DMS79 treated with DMSO at 0.1 percent for 48 hours (cell line): ENCODE measurements around the gene BAZ1B.
"Not testable (repeated sequence)": the region's sequence is repeated elsewhere in the genome, so short reads cannot be mapped to it uniquely, and the experiment has no call there.

Source experiments
- DNase-seq: peaks from one replicate; lab custom pipeline; 2025; lab: John Stamatoyannopoulos, UW

BAZ1B gene

DNA sequence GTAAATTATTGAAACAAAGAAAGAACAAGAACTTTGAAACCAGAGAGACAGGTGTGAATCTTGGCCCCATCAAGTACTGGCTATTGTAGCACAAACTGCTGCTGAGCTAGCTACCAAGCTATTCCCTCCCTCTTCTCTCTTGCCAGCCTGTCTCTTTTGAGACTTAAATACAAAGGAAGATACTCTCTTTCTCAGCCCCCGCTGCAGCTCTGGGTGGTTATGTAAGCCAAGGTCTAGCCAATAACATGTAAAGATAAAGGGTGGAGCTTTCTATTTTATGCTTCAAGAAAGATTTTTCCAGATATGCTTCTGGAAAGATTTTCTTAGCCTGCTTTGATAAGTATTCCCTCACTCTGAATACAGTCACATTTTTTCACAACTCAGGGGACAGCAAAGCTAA, 17.2 kb downstream of the BAZ1B start:
- no peak for DNase-seq

GRCh38 chr7:73504017-73504416, 18.1 kb downstream of the BAZ1B start:
- no peak for DNase-seq

- no peak for DNase-seq
Observed at GRCh38 chr7:73503229-73503628, 18.9 kb downstream of the BAZ1B start.

DNA sequence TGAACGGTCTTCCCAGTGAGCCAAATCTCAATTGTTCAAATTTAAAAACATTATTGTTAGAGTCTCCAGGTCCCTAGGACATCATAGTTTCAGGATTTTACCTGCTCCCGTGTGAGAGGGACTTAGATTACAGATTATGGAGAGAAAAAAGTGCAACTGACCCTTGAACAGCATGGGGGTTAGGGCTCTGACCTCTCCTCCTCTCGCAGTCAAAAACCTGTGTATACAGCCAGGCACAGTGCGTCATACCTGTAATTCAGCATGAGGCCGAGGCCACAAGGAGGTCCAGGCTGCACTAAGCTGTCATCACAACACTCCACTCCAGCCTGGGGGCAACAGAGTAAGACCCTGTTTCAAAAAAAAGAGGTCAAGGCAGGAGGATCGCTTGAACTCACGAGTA, 25.5 kb downstream of the BAZ1B start:
- no peak for DNase-seq

DNA sequence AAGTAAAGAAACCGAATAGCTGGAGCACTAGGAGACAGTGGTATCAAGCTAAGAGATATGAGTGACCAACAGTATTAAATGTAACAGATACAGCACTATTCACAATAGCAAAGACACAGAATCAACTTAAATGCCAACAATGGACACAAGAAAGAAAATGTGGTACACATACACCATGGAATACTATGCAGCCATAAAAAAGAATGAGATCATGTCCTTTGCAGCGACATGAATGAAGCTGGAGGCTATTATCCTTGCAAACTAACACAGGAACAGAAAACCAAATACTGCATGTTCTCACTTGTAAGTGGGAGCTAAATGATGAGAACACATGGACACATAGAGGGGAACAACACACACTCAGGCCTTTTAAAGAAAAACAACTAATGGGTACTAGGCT, 26.6 kb downstream of the BAZ1B start:
- DNase-seq = not testable (repeated sequence)

DNA sequence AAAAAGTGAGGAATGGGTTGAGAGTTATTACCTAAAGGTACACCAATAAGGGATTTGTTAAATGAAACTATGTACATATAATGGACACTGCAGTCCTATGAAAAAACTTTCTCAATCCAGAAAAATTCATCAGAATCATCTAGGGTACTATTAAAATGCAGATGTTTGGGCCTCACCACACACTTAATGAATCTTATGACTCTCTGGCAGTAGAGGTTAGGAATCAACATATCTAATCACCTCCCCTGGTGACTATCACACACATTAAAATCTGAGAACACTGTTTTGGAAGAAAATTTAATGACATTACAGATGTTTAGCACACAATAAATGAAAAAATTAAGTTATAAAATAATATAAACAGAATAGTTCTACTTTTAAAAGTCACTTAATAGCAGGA, 32.1 kb downstream of the BAZ1B start:
- no peak for DNase-seq

- no peak for DNase-seq
Observed at GRCh38 chr7:73487486-73487885, 34.6 kb downstream of the BAZ1B start.

DNA sequence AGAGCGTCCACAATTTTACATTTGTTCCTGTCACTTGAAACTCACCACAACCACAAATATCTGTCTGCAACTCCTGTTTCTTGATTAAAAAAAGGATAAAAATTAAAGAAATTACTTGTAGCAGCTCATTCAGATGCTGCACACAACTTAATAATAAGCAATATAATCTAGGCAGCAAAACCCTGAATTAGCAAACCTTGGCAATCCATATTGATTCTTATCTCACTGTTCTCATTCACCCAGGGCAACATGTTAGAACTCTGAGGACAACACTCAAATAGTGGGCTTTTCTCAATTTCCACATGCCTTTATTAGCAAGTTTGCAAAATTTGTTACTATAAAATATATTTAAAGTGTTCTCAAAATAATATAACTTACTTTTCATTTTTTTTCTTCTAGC, 38.9 kb downstream of the BAZ1B start:
- DNase-seq = no peak

DNA sequence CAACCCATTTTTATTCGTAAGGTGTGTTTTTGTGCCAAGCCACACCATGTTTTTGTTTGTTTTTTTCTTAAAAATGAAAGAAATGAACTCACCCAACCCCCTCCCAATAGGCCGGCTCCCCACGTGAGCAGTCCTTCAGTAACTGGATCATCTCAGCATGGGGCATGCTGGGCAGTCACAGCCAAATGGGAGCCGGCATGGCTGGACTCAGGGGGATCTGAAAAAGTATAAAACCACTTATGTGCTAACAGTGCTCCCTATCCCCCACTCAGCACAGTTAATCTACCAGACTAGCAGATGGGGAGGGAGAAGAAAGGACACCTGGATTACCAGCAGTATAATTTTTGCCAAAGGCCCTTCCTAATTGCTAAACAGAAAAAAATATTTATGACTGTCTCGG, 39.3 kb downstream of the BAZ1B start:
- DNase-seq = no peak

- not testable (repeated sequence) for DNase-seq
Observed at GRCh38 chr7:73481521-73481920, 40.6 kb downstream of the BAZ1B start.

DNA sequence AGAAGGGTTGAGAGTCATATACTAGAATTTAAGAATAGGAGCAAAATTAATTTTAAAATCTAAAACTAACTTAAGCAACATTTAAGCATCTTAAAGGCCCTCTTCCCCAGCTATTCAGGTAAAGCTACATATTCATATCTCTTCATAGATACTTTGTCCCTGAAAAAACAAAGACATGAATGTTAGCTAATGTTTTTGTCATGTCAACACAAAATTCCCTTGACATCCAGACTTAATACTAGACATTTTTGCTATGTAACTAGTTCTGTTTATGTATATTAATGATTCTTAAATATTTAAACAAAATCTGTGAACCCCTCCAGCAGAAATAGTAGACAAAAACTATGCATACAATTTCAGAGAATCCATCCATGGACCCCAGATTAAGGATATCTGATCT, 43.5 kb downstream of the BAZ1B start:
- no peak for DNase-seq

DNA sequence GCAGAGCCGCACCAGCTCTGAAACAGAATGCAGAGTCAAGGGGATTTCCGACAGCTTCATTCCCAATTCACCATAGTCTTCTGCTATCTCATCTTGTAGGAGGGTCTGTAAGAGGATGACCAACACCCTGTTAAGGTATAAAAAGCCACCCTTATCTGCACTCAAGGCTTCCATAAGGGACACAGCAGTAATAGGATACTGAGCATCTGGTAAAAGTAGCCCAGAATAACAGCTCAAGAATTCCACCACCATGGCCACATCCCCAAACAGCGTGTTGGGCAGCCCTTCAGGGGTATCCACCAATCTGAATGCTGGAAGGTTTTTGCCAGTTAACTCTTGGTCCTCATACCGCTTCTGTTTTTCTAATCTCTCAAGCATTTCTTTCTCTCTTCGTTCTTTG, 44.7 kb downstream of the BAZ1B start:
- DNase-seq = no peak

GRCh38 chr7:73470208-73470607, 51.9 kb downstream of the BAZ1B start:
- no peak for DNase-seq

GRCh38 chr7:73467046-73467445, 55.0 kb downstream of the BAZ1B start:
- DNase-seq = not testable (repeated sequence)

DNA sequence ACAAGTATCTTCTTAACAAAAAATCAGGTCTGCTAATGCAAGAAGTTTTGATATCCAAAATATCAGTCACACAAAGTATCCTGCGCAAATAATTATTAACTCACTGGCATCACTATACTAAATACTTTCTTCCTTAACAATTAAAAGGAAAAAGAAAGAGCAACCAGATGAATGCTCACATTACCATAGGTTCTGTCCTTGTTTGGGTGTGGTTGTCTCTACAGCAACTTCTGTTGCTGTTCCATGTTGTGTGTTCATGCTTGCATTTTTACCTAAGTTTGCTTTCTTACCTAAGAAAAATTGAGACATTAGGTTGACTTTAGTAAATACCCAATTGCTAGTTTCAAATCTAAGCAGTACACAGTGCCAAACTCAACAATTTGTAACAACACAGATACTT, 56.0 kb downstream of the BAZ1B start:
- no peak for DNase-seq

DNA sequence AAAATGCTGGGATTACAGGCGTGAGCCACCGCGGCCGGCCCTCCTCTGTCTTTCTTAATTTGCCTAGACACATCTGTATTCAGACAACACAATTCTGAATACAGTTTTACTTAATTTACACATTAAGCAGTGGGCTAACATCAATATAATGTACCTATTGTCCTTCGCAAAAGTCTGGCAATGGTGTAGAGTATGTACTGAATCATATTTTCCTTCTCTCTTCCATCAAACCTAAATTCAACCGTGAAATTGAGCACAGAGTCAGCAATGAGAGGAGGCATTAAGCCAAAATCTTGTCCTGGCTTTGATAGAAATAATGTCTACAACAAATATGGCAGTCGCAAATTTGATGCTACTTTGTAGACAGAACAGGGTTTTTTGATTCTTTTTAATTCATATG, 58.1 kb downstream of the BAZ1B start:
- no peak for DNase-seq

DNA sequence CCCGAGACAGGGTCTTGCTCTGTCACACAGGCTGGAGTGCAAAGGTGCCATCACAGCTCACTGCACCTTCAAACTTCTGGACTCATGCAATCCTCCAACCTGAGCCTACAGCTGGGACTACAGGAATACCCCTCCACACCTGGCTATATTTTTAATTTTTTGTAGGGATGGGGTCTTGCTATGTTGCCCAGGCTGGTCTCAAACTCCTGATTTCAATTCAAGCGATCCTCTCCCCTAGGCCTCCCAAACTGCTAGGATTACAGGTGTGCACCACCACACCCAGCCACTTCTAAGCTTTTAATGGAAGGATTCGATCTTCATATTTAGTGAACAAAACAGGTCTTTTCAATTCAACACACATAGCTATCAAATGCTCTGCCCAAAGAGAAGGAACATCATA, 58.8 kb downstream of the BAZ1B start:
- no peak for DNase-seq

GRCh38 chr7:73461782-73462285, 60.3 kb downstream of the BAZ1B start:
- no peak for DNase-seq

GRCh38 chr7:73454424-73454823, 67.7 kb downstream of the BAZ1B start:
- no peak for DNase-seq

DNA sequence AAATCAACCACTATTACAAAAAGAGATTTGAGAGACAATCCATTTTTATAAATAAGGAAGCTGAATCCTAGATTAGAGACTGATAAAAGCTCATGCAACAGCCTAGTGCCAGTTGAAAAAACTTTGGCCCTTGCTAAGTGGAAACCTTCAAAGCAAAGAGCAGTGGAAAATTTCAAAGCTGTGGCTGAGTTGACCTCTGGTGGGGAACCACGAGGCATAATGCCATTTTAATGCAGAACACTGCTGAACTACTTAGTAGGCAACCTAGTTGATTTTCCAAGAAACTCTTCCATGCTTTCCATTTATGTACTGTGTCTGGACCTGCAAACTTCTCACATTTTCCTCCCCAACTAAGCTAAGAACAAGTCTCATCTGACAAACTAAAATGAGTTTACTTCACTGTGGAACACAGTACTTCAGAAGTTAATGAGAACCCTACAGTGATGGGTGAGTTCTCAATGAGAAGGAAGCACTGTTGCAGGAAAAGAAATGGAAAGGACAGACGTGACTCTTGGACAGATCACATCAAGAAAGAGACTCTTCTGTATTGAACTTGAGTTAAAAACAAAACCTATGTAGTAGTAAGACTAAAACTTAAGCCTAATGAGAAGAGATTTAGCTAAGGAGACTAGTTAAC, 69.0 kb downstream of the BAZ1B start:
- no peak for DNase-seq

- peak; percentile 57 for DNase-seq
Observed at GRCh38 chr7:73451780-73452398, 70.2 kb downstream of the BAZ1B start.

- no peak for DNase-seq
Observed at GRCh38 chr7:73449422-73449821, 72.7 kb downstream of the BAZ1B start.

DNA sequence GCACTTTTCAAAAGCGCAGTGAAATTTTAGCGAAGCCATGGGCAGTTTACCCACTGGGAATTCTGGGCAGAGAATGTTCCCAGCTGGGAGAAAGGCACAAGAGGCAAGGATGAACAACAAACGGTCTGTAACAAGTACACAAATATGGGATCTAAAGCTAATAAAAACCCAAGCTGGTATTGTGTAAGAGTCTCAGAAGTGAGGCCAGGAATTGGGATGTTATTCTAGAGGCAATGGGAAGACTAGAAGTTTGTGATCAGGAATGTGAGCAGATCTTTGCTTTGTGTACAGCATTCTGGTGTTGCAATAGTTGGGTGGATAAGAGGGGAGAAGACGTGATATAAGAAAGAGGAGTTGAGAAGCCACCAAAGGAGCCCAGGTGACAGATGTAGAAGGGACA, 73.5 kb downstream of the BAZ1B start:
- DNase-seq = no peak

GRCh38 chr7:73447121-73447733, 74.9 kb downstream of the BAZ1B start:
- DNase-seq = no peak
